HFFc6 (cell line): Measurements from ENCODE around the gene MCRS1. TPM values are rescaled to one million over a fixed set of nuclear protein-coding genes. Genes with fewer than 3 reads are reported as not detected.

Experiments used
- DNase-seq: peaks from one replicate; pipeline ENCODE4 v3.0.0-alpha.2; 2018
- H3K27ac Mint-ChIP-seq: 2 replicates; pipeline ENCODE4 v1.8.0; 2020; ENCODE audit warnings: mild to moderate bottlenecking, mixed read lengths
- H3K27me3 Mint-ChIP-seq: 2 replicates; pipeline ENCODE4 v1.8.0; 2021; ENCODE audit warnings: mild to moderate bottlenecking, moderate library complexity, mixed read lengths; ENCODE audit not compliant: insufficient read depth
- H3K36me3 Mint-ChIP-seq: 2 replicates; pipeline ENCODE4 v1.8.0; 2021; ENCODE audit warnings: low read depth, mixed read lengths
- H3K4me1 Mint-ChIP-seq: 2 replicates; pipeline ENCODE4 v1.8.0; 2020; ENCODE audit warnings: low read depth, mixed read lengths
- H3K4me3 Mint-ChIP-seq: 2 replicates; pipeline ENCODE4 v1.8.0; 2020; ENCODE audit warnings: mild to moderate bottlenecking, moderate library complexity, mixed read lengths
- H3K9me3 Mint-ChIP-seq: 2 replicates; pipeline ENCODE4 v1.8.0; 2020; ENCODE audit warnings: mild to moderate bottlenecking, mixed read lengths
- total RNA-seq, 6 experiments: library from RNA; stranded (reverse); fragmentation: NEBNext Ultra II Directional; extraction: Animal tissue kit (Norgen Biotek cat#: 25700); gene quantifications; 2 replicates in 1 of 6; 3 replicates in 5 of 6; pipeline ENCODE4 v1.2.3, GENCODE V29; 2021
- TF ChIP-seq, protein P1 (sequence below): fragments of 200-600 bp; sonication (generic); IDR thresholded peaks from 2 replicates; pipeline ENCODE4 v1.5.0; 2021; ENCODE audit warnings: antibody characterized with exemption, mild to moderate bottlenecking

Gene MCRS1
- total RNA-seq, 6 experiments from 2014 or later: 46.2 to 59.8 (median 55.4) TPM

DNA sequence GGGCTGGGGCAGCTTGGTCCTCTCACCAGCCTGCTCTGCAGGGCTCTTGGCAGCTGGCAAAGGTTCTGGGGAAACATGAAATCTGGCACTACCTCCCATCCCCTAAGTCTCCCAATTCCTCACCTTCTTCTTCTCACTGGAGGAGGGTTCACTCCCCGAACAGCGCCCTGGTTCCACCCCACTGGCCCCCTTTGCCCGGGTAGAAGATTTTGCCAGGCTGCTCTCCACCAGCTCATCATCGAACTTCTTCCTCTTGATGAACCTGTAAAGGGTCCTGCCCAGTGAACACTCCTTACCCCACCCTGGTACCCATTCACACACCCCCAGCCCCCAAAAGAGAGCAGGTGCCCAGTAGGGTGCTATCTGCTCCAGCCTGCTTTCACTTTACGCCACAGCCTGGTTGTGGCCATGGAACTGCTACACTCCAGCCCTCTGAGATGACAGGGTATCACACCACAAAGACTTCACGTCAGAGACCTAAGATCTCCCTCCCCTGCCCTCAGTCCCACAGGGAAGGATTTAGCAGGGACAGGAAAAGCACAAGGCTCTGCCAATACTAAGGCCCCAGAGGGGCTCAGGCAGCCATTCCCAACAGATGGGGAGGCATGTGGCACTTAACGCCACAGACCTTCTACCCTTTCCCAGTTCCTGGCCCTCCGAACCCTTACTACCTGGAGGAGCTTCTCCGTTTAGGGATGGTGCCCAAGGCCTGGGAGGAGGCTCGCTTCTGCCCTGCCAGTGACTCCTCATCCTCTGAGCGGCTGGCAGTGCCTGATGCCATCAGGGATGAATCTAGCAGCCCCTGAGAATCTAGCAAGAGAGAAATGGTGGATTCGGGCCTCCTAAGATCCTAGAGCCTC is 2.3 kb downstream of the MCRS1 start:
- H3K36me3 Mint-ChIP-seq: peaks cover 12% of the 10 kb centered on the region; the same call in 1 of the 2 replicates
- TF ChIP-seq, protein P1, sequence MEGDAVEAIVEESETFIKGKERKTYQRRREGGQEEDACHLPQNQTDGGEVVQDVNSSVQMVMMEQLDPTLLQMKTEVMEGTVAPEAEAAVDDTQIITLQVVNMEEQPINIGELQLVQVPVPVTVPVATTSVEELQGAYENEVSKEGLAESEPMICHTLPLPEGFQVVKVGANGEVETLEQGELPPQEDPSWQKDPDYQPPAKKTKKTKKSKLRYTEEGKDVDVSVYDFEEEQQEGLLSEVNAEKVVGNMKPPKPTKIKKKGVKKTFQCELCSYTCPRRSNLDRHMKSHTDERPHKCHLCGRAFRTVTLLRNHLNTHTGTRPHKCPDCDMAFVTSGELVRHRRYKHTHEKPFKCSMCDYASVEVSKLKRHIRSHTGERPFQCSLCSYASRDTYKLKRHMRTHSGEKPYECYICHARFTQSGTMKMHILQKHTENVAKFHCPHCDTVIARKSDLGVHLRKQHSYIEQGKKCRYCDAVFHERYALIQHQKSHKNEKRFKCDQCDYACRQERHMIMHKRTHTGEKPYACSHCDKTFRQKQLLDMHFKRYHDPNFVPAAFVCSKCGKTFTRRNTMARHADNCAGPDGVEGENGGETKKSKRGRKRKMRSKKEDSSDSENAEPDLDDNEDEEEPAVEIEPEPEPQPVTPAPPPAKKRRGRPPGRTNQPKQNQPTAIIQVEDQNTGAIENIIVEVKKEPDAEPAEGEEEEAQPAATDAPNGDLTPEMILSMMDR: no peak
- no peak overlapping the region for H3K4me3 Mint-ChIP-seq
- peaks cover 9% of the 10 kb centered on the region for H3K4me1 Mint-ChIP-seq
- no peak overlapping the region for H3K27ac Mint-ChIP-seq
- peaks cover 2% of the 10 kb centered on the region; the same call in 1 of the 2 replicates for H3K27me3 Mint-ChIP-seq
- H3K9me3 Mint-ChIP-seq: no peaks in the 10 kb centered on the region
- no peak for DNase-seq

DNA sequence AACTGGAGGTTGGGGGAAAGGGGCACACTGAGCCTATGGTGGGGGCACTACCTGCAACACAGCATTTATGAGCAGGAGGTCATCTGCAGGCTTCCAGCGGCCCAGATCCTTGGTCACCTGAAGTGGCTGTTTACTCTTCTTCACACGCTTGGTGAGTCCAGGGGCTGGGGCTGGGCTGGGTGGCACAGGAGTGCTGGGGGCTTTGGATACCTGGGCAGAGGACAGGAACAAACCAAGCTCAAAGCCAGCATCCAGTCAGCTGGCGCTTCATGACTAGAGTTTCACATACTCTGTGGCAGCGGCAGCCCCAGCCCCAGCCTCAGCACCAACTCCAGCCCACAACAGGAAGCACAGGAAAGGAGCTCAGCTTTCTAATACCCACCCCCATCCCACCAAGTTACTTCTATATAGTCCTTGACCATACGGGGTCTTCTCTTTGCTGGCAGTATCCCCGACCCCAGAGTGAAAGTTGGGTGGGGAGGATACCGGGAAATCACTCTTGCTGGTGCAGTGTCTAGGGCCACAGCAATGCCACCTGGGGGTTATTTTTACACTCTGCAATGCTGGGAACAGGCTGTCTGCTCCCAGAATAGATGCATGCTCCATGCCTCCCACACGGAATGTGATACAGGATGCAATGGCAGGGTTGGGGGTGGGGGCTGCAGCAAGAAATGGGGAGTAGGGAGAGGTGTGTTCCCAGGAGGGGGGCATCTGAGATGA is 3.1 kb downstream of the MCRS1 start:
- H3K4me3 Mint-ChIP-seq: no peak overlapping the region
- H3K36me3 Mint-ChIP-seq: peaks cover 12% of the 10 kb centered on the region; the same call in 1 of the 2 replicates
- H3K27me3 Mint-ChIP-seq: peaks cover 2% of the 10 kb centered on the region; the same call in 1 of the 2 replicates
- DNase-seq: no peak
- H3K4me1 Mint-ChIP-seq: peaks cover 6% of the 10 kb centered on the region
- no peaks in the 10 kb centered on the region for H3K9me3 Mint-ChIP-seq
- TF ChIP-seq, protein P1: no peak
- no peak overlapping the region for H3K27ac Mint-ChIP-seq

DNA sequence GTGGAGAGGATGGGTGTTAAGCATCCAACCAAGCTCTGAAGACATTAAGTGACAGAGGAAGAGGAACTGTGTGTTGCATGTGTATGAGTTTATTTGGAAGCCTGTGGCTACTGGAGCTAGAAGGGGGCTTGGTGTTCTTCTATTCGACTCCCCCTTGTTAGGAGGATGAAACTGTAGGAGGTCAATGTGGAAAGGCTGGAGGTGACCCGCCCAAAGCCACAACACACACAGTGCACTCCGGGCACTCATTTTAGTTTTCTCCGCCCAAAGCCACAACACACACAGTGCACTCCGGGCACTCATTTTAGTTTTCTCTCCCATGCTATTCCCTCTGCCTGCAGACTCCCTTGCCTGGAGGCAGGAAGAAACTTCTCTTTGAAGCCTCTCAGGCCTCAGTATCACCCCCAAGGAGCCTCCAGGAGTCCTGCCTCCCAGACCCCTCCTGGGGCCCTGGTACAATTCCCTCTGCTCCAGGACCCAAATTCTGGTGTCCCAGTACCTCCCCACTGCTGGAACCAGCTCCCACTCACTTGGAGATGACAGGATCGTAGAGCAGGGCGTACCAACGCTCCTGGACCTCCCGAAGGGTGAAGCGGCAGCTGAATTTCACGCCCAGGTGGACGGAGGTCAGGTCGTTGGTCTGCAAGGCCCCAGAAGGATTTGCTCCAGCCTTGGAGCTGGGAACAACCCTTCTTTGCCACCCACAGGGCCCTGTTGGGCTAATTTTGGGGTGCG is 3.8 kb downstream of the MCRS1 start:
- H3K4me3 Mint-ChIP-seq: no peak overlapping the region
- H3K9me3 Mint-ChIP-seq: no peaks in the 10 kb centered on the region
- H3K4me1 Mint-ChIP-seq: peaks cover 6% of the 10 kb centered on the region
- H3K27me3 Mint-ChIP-seq: peaks cover 2% of the 10 kb centered on the region; the same call in 1 of the 2 replicates
- TF ChIP-seq, protein P1: no peak
- no peak for DNase-seq
- no peak overlapping the region; the same call in 1 of the 2 replicates for H3K27ac Mint-ChIP-seq
- peaks cover 15% of the 10 kb centered on the region for H3K36me3 Mint-ChIP-seq

DNA sequence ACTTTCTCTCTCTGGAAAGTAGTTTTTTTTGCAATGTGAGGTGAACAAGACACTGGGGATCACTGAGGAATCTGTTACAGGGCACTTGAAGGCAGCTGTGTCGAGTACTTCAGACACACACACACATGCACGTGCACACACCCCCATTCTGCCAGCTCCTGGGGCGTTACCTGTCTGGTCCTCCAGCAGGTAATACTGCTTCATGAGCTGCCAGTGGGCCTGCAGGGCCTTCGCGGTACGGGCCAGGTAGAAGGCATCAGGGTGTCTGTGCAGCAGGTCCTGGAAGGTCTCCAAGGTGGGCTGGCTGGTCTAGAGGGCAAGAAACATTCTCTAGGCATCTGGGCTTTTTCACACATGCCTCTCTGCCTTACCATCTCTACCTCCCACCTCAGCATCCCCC is 5.1 kb downstream of the MCRS1 start:
- H3K9me3 Mint-ChIP-seq: no peaks in the 10 kb centered on the region
- H3K4me1 Mint-ChIP-seq: peaks cover 6% of the 10 kb centered on the region
- DNase-seq: no peak
- peaks cover 16% of the 10 kb centered on the region for H3K36me3 Mint-ChIP-seq
- H3K4me3 Mint-ChIP-seq: no peak overlapping the region
- H3K27me3 Mint-ChIP-seq: peaks cover 1% of the 10 kb centered on the region; the same call in 1 of the 2 replicates
- no peak overlapping the region for H3K27ac Mint-ChIP-seq
- TF ChIP-seq, protein P1: no peak

DNA sequence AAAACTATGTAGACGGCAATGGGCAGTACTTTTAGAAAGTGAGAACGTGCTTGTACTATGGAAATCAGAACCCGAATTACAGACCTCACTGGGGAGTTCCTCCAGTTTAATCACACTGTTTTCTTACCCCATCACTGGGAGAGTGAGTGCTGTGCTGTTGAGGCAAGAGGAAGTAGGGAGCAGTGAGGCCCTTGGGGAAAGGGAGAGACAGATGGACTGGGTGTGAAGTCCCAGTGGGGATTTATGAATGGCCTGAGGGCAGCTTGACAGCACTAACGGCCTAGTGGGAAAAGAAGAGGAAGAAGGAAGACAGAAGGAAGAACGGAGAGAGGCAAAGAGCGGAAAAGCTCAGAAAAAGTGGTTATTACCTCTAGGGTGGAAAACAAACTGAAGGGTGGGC is 5.7 kb downstream of the MCRS1 start:
- DNase-seq: no peak
- Mint-ChIP-seq H3K9me3 (no peaks in the 10 kb centered on the region), H3K4me1 (peaks cover 4% of the 10 kb centered on the region), H3K4me3 (no peak overlapping the region), H3K27me3 (no peaks in the 10 kb centered on the region), H3K27ac (no peak overlapping the region), H3K36me3 (peaks cover 16% of the 10 kb centered on the region)
- TF ChIP-seq, protein P1: no peak
